H1 (cell line): Measurements from ENCODE around the gene ADAMTS8. TPM values are rescaled to one million over a fixed set of nuclear protein-coding genes. Genes with fewer than 3 reads are reported as not detected.

Experiments used
- CTCF ChIA-PET: fragments of 300-600 bp; sonication (Branson Sonifier 250); formaldehyde crosslinking; loops from one replicate; lab custom pipeline; 2021; ENCODE audit not compliant: partially characterized antibody; lab: Charles Lee
- POLR2A ChIA-PET: fragments of 300-600 bp; sonication (Branson Sonifier 250); formaldehyde crosslinking; loops from one replicate; lab custom pipeline; 2021; ENCODE audit warnings: inconsistent platforms; ENCODE audit not compliant: partially characterized antibody; lab: Charles Lee
- DNase-seq, 2 experiments: peaks; one replicate each; pipeline versions ENCODE4 v3.0.0 to v3.0.0-alpha.2; 2010 to 2022; ENCODE audit warnings: low spot score in 2 of 2, low read depth in 1 of 2, mixed read lengths in 1 of 2
- FAIRE-seq: peaks from 2 replicates; lab custom pipeline; 2011; peaks lifted over from hg19 to GRCh38; lab: Jason Lieb, UNC
- H2AFZ ChIP-seq: 2 replicates; pipeline ENCODE4 v1.8.1; 2012; ENCODE audit warnings: low read length, inconsistent platforms
- H2AK5ac ChIP-seq: 2 replicates; pipeline ENCODE4 v1.6.1; 2013; ENCODE audit warnings: low read depth, low read length
- H2BK120ac ChIP-seq: replicated peaks from 2 replicates; pipeline ENCODE3; 2013; ENCODE audit warnings: low read depth, low read length, inconsistent platforms
- H2BK12ac ChIP-seq: 2 replicates; pipeline ENCODE4 v1.6.1; 2013; ENCODE audit warnings: low read depth, low read length
- H2BK15ac ChIP-seq: 2 replicates; pipeline ENCODE4 v1.6.1; 2013; ENCODE audit warnings: low read length
- H2BK20ac ChIP-seq: 2 replicates; pipeline ENCODE4 v1.6.1; 2013; ENCODE audit warnings: low read length
- H2BK5ac ChIP-seq: 2 replicates; pipeline ENCODE4 v1.6.1; 2013; ENCODE audit warnings: low read depth, low read length
- H3K14ac ChIP-seq: 2 replicates; pipeline ENCODE4 v1.6.1; 2013; ENCODE audit warnings: inconsistent platforms; ENCODE audit not compliant: insufficient read length
- H3K18ac ChIP-seq: 2 replicates; pipeline ENCODE4 v1.6.1; 2013; ENCODE audit warnings: low read length; ENCODE audit errors: extremely low read depth
- H3K23ac ChIP-seq: 2 replicates; pipeline ENCODE4 v1.6.1; 2013; ENCODE audit warnings: inconsistent platforms; ENCODE audit not compliant: insufficient read length
- H3K23me2 ChIP-seq: 2 replicates; pipeline ENCODE4 v1.6.1; 2013; ENCODE audit warnings: low read depth, low read length
- H3K27ac ChIP-seq: 2 replicates; pipeline ENCODE4 v1.6.1; 2011; ENCODE audit warnings: low read depth, low read length, inconsistent platforms
- H3K27me3 ChIP-seq, 4 experiments: replicated peaks in 1 of 4; 1 replicate in 1 of 4; 2 replicates in 3 of 4; pipeline versions ENCODE4 v1.6.1 to v1.8.1; 2011 to 2013; ENCODE audit warnings: low read length in 3 of 4, mild to moderate bottlenecking in 3 of 4, inconsistent platforms in 2 of 4, mixed read lengths in 2 of 4, moderate library complexity in 1 of 4; ENCODE audit not compliant: control insufficient read depth in 3 of 4, insufficient read depth in 3 of 4; ENCODE audit errors: extremely low read depth in 1 of 4
- H3K36me3 ChIP-seq, 4 experiments: 2 replicates each; pipeline versions ENCODE4 v1.6.1 to v1.8.1; 2011 to 2013; ENCODE audit warnings: mild to moderate bottlenecking in 4 of 4, low read length in 3 of 4, moderate library complexity in 2 of 4, control low read depth in 1 of 4, inconsistent platforms in 1 of 4; ENCODE audit not compliant: insufficient read depth in 4 of 4, control insufficient read depth in 2 of 4
- H3K4ac ChIP-seq: replicated peaks from 2 replicates; pipeline ENCODE3; 2013; ENCODE audit warnings: low read length, low read depth, mixed read lengths, inconsistent platforms; ENCODE audit not compliant: insufficient read length
- H3K4me1 ChIP-seq, 4 experiments: replicated peaks in 1 of 4; 1 replicate in 1 of 4; 2 replicates in 3 of 4; pipeline versions ENCODE4 v1.6.1 to v1.8.1; 2011 to 2013; ENCODE audit warnings: low read length in 3 of 4, inconsistent platforms in 2 of 4, mixed read lengths in 1 of 4; ENCODE audit not compliant: insufficient read depth in 4 of 4, control insufficient read depth in 3 of 4
- H3K4me2 ChIP-seq, 2 experiments: 2 replicates each; pipeline versions ENCODE4 v1.6.1 to v1.8.1; 2011 to 2013; ENCODE audit warnings: low read depth in 2 of 2, low read length in 2 of 2, control low read depth in 1 of 2, inconsistent platforms in 1 of 2, mild to moderate bottlenecking in 1 of 2; ENCODE audit not compliant: insufficient read depth in 1 of 2
- H3K4me3 ChIP-seq, 4 experiments: fragments of 200-600, 300-600 bp in 1 of 4; sonication (generic), shearing (Covaris generic), sonication (Bioruptor Twin) in 1 of 4; 2 replicates each; pipeline versions ENCODE4 v1.5.1 to v1.8.1; 2011 to 2016; ENCODE audit warnings: low read length in 4 of 4, low read depth in 3 of 4, control low read depth in 2 of 4, inconsistent platforms in 2 of 4, mild to moderate bottlenecking in 2 of 4, mixed read lengths in 1 of 4, moderate library complexity in 1 of 4; ENCODE audit not compliant: insufficient read depth in 2 of 4; ENCODE audit errors: extremely low read depth in 1 of 4
- H3K56ac ChIP-seq: replicated peaks from 2 replicates; pipeline ENCODE3; 2013; ENCODE audit warnings: low read depth, mild to moderate bottlenecking, mixed read lengths, low read length, inconsistent platforms; ENCODE audit not compliant: insufficient read length
- H3K79me1 ChIP-seq: 2 replicates; pipeline ENCODE4 v1.6.1; 2013; ENCODE audit warnings: low read depth, low read length, control low read depth
- H3K79me2 ChIP-seq, 2 experiments: 2 replicates each; pipeline versions ENCODE4 v1.6.1 to v1.8.1; 2012 to 2013; ENCODE audit warnings: low read length in 2 of 2, mild to moderate bottlenecking in 2 of 2, inconsistent platforms in 1 of 2; ENCODE audit not compliant: insufficient read depth in 2 of 2, control insufficient read depth in 1 of 2
- H3K9ac ChIP-seq, 4 experiments: replicated peaks in 1 of 4; 1 replicate in 1 of 4; 2 replicates in 3 of 4; pipeline versions ENCODE4 v1.6.1 to v1.8.1; 2011 to 2013; ENCODE audit warnings: low read depth in 3 of 4, low read length in 3 of 4, control low read depth in 2 of 4, mild to moderate bottlenecking in 2 of 4, moderate library complexity in 2 of 4, inconsistent platforms in 1 of 4; ENCODE audit errors: extremely low read depth in 1 of 4
- H3K9me3 ChIP-seq, 2 experiments: 2 replicates each; pipeline versions ENCODE4 v1.6.1 to v1.8.1; 2012 to 2013; ENCODE audit warnings: mild to moderate bottlenecking in 2 of 2, moderate library complexity in 2 of 2, control low read depth in 1 of 2, inconsistent platforms in 1 of 2, low read depth in 1 of 2, low read length in 1 of 2, mixed read lengths in 1 of 2; ENCODE audit not compliant: insufficient read depth in 2 of 2
- H4K20me1 ChIP-seq, 2 experiments: replicated peaks in 1 of 2; 2 replicates each; pipeline versions ENCODE3 to v1.8.1; 2011 to 2013; ENCODE audit warnings: inconsistent platforms in 2 of 2, low read length in 2 of 2, mild to moderate bottlenecking in 1 of 2; ENCODE audit not compliant: insufficient read depth in 2 of 2, control insufficient read depth in 1 of 2
- H4K5ac ChIP-seq: 2 replicates; pipeline ENCODE4 v1.6.1; 2013; ENCODE audit warnings: low read length, low read depth, mixed read lengths, inconsistent platforms; ENCODE audit not compliant: insufficient read length
- H4K8ac ChIP-seq: 2 replicates; pipeline ENCODE4 v1.8.0; 2013; ENCODE audit warnings: mild to moderate bottlenecking, moderate library complexity, low read length, inconsistent platforms; ENCODE audit not compliant: insufficient read depth; ENCODE audit errors: extremely low read depth
- H4K91ac ChIP-seq: replicated peaks from 2 replicates; pipeline ENCODE3; 2013; ENCODE audit warnings: low read length, mixed read lengths, inconsistent platforms; ENCODE audit not compliant: insufficient read length
- CHD2 ChIP-seq: IDR thresholded peaks from 2 replicates; pipeline ENCODE4 v1.6.1; 2012; ENCODE audit warnings: low read length, improper control_type of control experiment
- KDM1A ChIP-seq: fragments of 200-600, 300-600 bp; sonication (generic); IDR thresholded peaks from 2 replicates; pipeline ENCODE4 v1.7.1; 2016; ENCODE audit warnings: mild to moderate bottlenecking, low read length, borderline replicate concordance
- TBP ChIP-seq: IDR thresholded peaks from 2 replicates; pipeline ENCODE4 v1.6.1; 2011; ENCODE audit warnings: low read depth, low read length, improper control_type of control experiment
- WGBS, 2 experiments: shearing (Covaris generic) in 1 of 2; methylation state at CpG; one replicate each; pipeline versions ENCODE4 v1.1.6 to v1.1.7; 2013 to 2015; ENCODE audit warnings: low lambda C conversion rate in 2 of 2, mixed read lengths in 2 of 2, inconsistent platforms in 1 of 2, low coverage in 1 of 2, missing lambda C conversion rate in 1 of 2; ENCODE audit not compliant: insufficient replicate concordance in 2 of 2, insufficient coverage in 1 of 2, insufficient read length in 1 of 2; ENCODE audit errors: extremely low coverage in 1 of 2, missing lambda C conversion rate in 1 of 2; 5-methylcytosine and 5-hydroxymethylcytosine counted together
- polyA plus RNA-seq, 7 experiments: library from polyadenylated mRNA; depleted of rRNA in 3 of 7; stranded (reverse) in 5 of 7; unstranded in 2 of 7; fragments of >200 nt in 5 of 7; fragments of 200-250 nt in 2 of 7; gene quantifications; 1 replicate in 5 of 7; 2 replicates in 1 of 7; 4 replicates in 1 of 7; pipeline versions ENCODE4 v1.2.1 to v1.2.3, GENCODE V29; 2011 to 2013; ENCODE audit warnings: missing spikeins in 2 of 7, mixed read lengths in 2 of 7
- total RNA-seq: library from RNA; stranded (reverse); fragmentation: NEBNext Ultra II Directional; extraction: Animal tissue kit (Norgen Biotek cat#: 25700); gene quantifications from 2 replicates; pipeline ENCODE4 v1.2.1, GENCODE V29; 2021

Gene ADAMTS8
- total and polyA plus RNA-seq, 2 of the 8 experiments (the other 6 are each of a cell fraction or from before 2014, with no cell fraction given): 9.3 to 16.6 TPM

- Histone ChIP-seq H3K4ac (no peak overlapping the region), H2BK20ac (no peak overlapping the region), H3K4me2 (no peak overlapping the region), H3K4me1 (no peaks in the 10 kb centered on the region), H3K18ac (no peak overlapping the region), H4K91ac (no peak overlapping the region), H3K56ac (no peak overlapping the region), H3K9ac (no peak overlapping the region), H4K20me1 (peaks cover 0 to 2% of the 10 kb centered on the region in 2 experiments), H3K4me3 (no peak overlapping the region), H3K9me3 (no peaks in the 10 kb centered on the region), H2AK5ac (no peak overlapping the region), H3K23me2 (no peaks in the 10 kb centered on the region; the same call in 1 of the 2 replicates), H3K23ac (no peak overlapping the region), H3K79me1 (no peaks in the 10 kb centered on the region), H2BK120ac (no peak overlapping the region), H2AFZ (no peak overlapping the region), H3K14ac (no peak overlapping the region), H2BK5ac (no peak overlapping the region), H2BK15ac (no peak overlapping the region), H3K27me3 (no peaks in the 10 kb centered on the region), H2BK12ac (no peak overlapping the region), H3K36me3 (no peaks in the 10 kb centered on the region; a peak in 1 of 8 replicates), H4K5ac (no peak overlapping the region), H3K27ac (no peak overlapping the region), H3K79me2 (no peaks in the 10 kb centered on the region), H4K8ac (no peak overlapping the region)
- WGBS, 2 experiments: 91% methylated on average over 8 of the region's 8 CpGs; no CpG with 5 or more reads in 1 of the 2 experiments
- FAIRE-seq (no peak), DNase-seq (no peak)
- TF ChIP-seq TBP (no peak), KDM1A (no peak), CHD2 (no peak)
- POLR2A ChIA-PET: no interaction called here
- CTCF ChIA-PET: interaction anchor here (0.8 to 2.1 kb wide), 8 partner anchors 7 to 399 kb away, joined by 3 to 16 read pairs (median 4); no protein-coding TSS in a partner anchor
Measured at GRCh38 chr11:130462931-130463330, 34.5 kb upstream of the ADAMTS8 start.
